Ishikawa (cell line): ENCODE measurements around the gene ETV5.

ENCODE experiments used
- EGR1 ChIP-seq: IDR thresholded peaks from 2 replicates; pipeline ENCODE4 v1.6.1; 2012
- EP300 ChIP-seq: IDR thresholded peaks from 2 replicates; pipeline ENCODE4 v1.6.1; 2012; ENCODE audit warnings: borderline replicate concordance
- FOXM1 ChIP-seq: IDR thresholded peaks from 2 replicates; pipeline ENCODE4 v1.6.1; 2012; ENCODE audit warnings: low read depth, borderline replicate concordance
- RAD21 ChIP-seq: IDR thresholded peaks from 2 replicates; pipeline ENCODE4 v1.6.1; 2012; ENCODE audit warnings: low read depth

DNA sequence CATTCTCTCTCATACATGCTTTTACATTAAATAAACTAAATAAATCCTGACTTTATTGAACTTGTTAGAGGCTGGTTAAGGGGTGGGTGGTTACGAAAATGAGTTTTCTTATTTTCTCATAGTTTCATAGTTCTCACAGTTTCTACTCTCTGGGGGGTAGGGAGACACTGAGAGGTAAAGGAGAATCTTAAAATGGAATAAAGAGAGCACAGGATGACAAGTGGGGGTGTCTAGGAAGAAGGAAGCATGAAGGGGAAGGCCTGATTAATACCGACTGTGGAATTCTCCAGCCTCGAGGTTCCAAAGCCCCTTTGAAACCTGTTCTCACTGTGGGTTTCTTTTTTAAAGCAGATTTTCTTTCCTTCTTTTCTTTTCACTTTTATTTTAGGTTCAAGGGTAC, 104.7 kb downstream of the ETV5 start:
- TF ChIP-seq FOXM1 (no peak), EGR1 (no peak), RAD21 (no peak), EP300 (no peak)
